ENCODE data around the gene CHFR. TPM values are rescaled to one million over a fixed set of nuclear protein-coding genes. Genes with fewer than 3 reads are reported as not detected.
A peak's percentile ranks its signal among the peaks of the same experiment; 100 is the strongest.

The CHFR gene
- total RNA-seq, 2 donors from 2014 or later, result 57.0 to 80.4 TPM

- H3K9me3 ChIP-seq (ENCODE audit: control insufficient read depth, low read length), result no peaks in the 10 kb centered on the region
- no peak for DNase-seq
- no peak overlapping the region for H3K4me3 ChIP-seq (ENCODE audit: low read length)
- H3K9ac ChIP-seq (ENCODE audit: extremely low read depth, low read length, poor library complexity, severe bottlenecking), result no peak overlapping the region
- Mint-ChIP-seq H3K27ac (no peak overlapping the region), H3K4me3 (no peak overlapping the region), H3K36me3 (ENCODE audit: low read depth) (peaks cover 71% of the 10 kb centered on the region), H3K9me3 (peaks cover 1% of the 10 kb centered on the region), H3K4me1 (peaks cover 1% of the 10 kb centered on the region), H3K27me3 (ENCODE audit: insufficient read depth) (no peaks in the 10 kb centered on the region)
- no peaks in the 10 kb centered on the region for H3K27me3 ChIP-seq (ENCODE audit: control insufficient read depth, insufficient read depth, low read length, poor library complexity, severe bottlenecking)
- H3K27ac ChIP-seq (ENCODE audit: low read depth, low read length), result no peak overlapping the region
- 92 to 95% methylated on average over 19 to 21 of the region's 21 CpGs for WGBS, 2 experiments (ENCODE audit: insufficient coverage in 1 of 2, insufficient read length in 1 of 2)
- no peaks in the 10 kb centered on the region for H3K4me1 ChIP-seq (ENCODE audit: control insufficient read depth, insufficient read depth, low read length)
- H3K36me3 ChIP-seq (ENCODE audit: control insufficient read depth, insufficient read depth, low read length), result peaks cover 64% of the 10 kb centered on the region
- TF ChIP-seq, protein P1, sequence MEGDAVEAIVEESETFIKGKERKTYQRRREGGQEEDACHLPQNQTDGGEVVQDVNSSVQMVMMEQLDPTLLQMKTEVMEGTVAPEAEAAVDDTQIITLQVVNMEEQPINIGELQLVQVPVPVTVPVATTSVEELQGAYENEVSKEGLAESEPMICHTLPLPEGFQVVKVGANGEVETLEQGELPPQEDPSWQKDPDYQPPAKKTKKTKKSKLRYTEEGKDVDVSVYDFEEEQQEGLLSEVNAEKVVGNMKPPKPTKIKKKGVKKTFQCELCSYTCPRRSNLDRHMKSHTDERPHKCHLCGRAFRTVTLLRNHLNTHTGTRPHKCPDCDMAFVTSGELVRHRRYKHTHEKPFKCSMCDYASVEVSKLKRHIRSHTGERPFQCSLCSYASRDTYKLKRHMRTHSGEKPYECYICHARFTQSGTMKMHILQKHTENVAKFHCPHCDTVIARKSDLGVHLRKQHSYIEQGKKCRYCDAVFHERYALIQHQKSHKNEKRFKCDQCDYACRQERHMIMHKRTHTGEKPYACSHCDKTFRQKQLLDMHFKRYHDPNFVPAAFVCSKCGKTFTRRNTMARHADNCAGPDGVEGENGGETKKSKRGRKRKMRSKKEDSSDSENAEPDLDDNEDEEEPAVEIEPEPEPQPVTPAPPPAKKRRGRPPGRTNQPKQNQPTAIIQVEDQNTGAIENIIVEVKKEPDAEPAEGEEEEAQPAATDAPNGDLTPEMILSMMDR (conservative IDR thresholded peaks at IDR 0.05), result no peak
Observed at GRCh38 chr12:132842449-132843045, 44.9 kb downstream of the CHFR start.

- H3K9me3 Mint-ChIP-seq, result peaks cover 1% of the 10 kb centered on the region
- no peak for DNase-seq
- Histone ChIP-seq H3K4me1 (ENCODE audit: control insufficient read depth, insufficient read depth, low read length) (no peaks in the 10 kb centered on the region), H3K9ac (ENCODE audit: extremely low read depth, low read length, poor library complexity, severe bottlenecking) (no peak overlapping the region), H3K36me3 (ENCODE audit: control insufficient read depth, insufficient read depth, low read length) (peaks cover 53% of the 10 kb centered on the region), H3K27ac (ENCODE audit: low read depth, low read length) (no peak overlapping the region), H3K27me3 (ENCODE audit: control insufficient read depth, insufficient read depth, low read length, poor library complexity, severe bottlenecking) (no peaks in the 10 kb centered on the region), H3K9me3 (ENCODE audit: control insufficient read depth, low read length) (no peaks in the 10 kb centered on the region), H3K4me3 (ENCODE audit: low read length) (no peak overlapping the region)
- no peak overlapping the region for H3K27ac Mint-ChIP-seq
- no peaks in the 10 kb centered on the region for H3K4me1 Mint-ChIP-seq
- no peak overlapping the region for H3K4me3 Mint-ChIP-seq
- peaks cover 62% of the 10 kb centered on the region for H3K36me3 Mint-ChIP-seq (ENCODE audit: low read depth)
- H3K27me3 Mint-ChIP-seq (ENCODE audit: insufficient read depth), result no peaks in the 10 kb centered on the region
- TF ChIP-seq, protein P1 (conservative IDR thresholded peaks at IDR 0.05), result no peak
- WGBS, 2 experiments (ENCODE audit: insufficient coverage in 1 of 2, insufficient read length in 1 of 2), result 91 to 93% methylated on average over 13 to 15 of the region's 15 CpGs
Observed at GRCh38 chr12:132841151-132841550, 46.3 kb downstream of the CHFR start.

DNA sequence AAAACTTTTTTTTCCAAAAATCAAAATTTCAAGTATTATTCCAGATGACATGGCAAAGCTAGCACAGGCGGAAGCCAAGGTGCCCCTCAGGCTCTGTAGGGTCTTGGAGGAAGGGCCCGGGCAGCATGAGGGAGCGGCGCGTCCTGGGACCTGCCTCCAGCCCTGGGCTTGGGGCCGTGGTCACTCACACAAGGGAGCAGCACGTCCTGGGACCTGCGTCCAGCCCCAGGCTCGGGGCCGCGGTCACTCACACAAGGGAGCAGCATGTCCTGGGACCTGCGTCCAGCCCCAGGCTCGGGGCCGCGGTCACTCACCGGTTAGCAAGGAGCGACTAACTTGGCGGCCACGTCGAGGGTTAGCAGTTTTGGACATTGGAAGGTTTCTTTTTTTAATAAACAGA, 46.9 kb downstream of the CHFR start:
- Mint-ChIP-seq H3K27me3 (ENCODE audit: insufficient read depth) (no peaks in the 10 kb centered on the region), H3K27ac (no peak overlapping the region), H3K36me3 (ENCODE audit: low read depth) (peaks cover 57% of the 10 kb centered on the region), H3K4me3 (no peak overlapping the region), H3K4me1 (no peaks in the 10 kb centered on the region), H3K9me3 (peaks cover 1% of the 10 kb centered on the region)
- Histone ChIP-seq H3K27me3 (ENCODE audit: control insufficient read depth, insufficient read depth, low read length, poor library complexity, severe bottlenecking) (no peaks in the 10 kb centered on the region), H3K9me3 (ENCODE audit: control insufficient read depth, low read length) (no peaks in the 10 kb centered on the region), H3K4me3 (ENCODE audit: low read length) (no peak overlapping the region), H3K36me3 (ENCODE audit: control insufficient read depth, insufficient read depth, low read length) (peaks cover 47% of the 10 kb centered on the region), H3K27ac (ENCODE audit: low read depth, low read length) (no peak overlapping the region), H3K9ac (ENCODE audit: extremely low read depth, low read length, poor library complexity, severe bottlenecking) (no peak overlapping the region), H3K4me1 (ENCODE audit: control insufficient read depth, insufficient read depth, low read length) (no peaks in the 10 kb centered on the region)
- TF ChIP-seq, protein P1 (conservative IDR thresholded peaks at IDR 0.05), result no peak
- WGBS, 2 experiments (ENCODE audit: insufficient coverage in 1 of 2, insufficient read length in 1 of 2), result 89% methylated on average over 13 to 20 of the region's 20 CpGs
- DNase-seq, result peak; percentile 46
